ENCODE results near the gene MYOM1.
A peak's percentile ranks its signal among the peaks of the same experiment; 100 is the strongest.

MYOM1 gene

GRCh38 chr18:3152294-3152693, 67.5 kb downstream of the MYOM1 start:
- Histone ChIP-seq H4K20me1 (ENCODE audit: control insufficient read depth, insufficient read depth, low read depth, low read length) (no peaks in the 10 kb centered on the region), H3K27me3 (ENCODE audit: control insufficient read depth, low read length) (no peaks in the 10 kb centered on the region), H3K4me2 (ENCODE audit: low read length) (no peak overlapping the region), H3K4me1 (ENCODE audit: control insufficient read depth, low read length) (peaks cover 9% of the 10 kb centered on the region), H3K79me2 (ENCODE audit: control insufficient read depth, low read length) (no peaks in the 10 kb centered on the region), H3K9me2 (replicated peaks; ENCODE audit: control insufficient read depth, low read length) (no peaks in the 10 kb centered on the region), H3K27ac (ENCODE audit: low read depth, low read length) (no peak overlapping the region), H3K36me3 (ENCODE audit: control insufficient read depth, low read length) (no peaks in the 10 kb centered on the region), H3F3A (ENCODE audit: control insufficient read depth, insufficient read depth) (no peaks in the 10 kb centered on the region), H3K4me3 (ENCODE audit: low read length) (no peak overlapping the region), H3K9me3 (ENCODE audit: control insufficient read depth, insufficient read depth, low read length) (no peaks in the 10 kb centered on the region)
- TF ChIP-seq EZH2phosphoT487 (IDR thresholded peaks at IDR 0.05; ENCODE audit: borderline replicate concordance, low read length) = no peak
- TF ChIP-seq CTCF (IDR thresholded peaks at IDR 0.05; ENCODE audit: low read depth, low read length, poor library complexity, severe bottlenecking) = no peak

DNA sequence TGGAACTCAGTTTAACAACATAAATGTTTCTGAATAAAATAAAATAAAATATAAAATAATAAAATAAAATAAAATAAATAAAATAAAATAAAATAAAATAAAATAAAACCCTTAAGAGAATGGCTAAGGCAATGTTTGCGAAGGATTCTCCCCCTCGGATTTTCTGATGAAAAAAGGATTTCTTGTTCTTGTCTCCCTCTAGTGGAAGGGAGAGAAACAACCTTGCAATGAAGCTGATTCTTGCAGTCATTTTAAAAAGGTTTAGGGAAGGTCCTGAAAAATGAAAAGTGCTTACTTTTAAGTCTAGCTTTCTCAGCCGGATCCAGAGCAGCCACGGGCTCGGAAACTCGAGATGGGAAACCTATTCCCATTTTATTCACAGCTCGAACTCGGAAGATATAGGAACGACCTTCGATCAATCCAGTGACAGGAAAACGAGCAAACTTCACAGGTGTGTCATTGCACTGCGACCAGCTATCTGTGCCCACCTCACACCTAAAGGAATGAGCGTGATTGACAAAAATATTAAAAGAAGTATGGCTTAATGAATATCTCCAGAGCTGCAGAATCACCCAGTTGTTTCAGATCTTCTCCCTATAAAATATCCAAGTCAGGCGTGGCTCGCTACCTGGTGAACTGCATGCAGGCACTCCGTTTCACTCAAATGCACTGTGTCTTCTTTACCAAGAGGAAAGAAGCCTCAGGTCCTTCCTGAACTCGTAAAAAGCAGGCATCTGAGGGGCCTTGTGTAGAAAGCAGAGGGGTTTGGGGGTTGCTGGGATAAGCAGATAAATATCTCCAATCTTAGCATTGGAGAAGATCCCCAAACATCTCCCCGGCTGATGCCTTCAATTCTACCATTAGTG, 68.1 kb downstream of the MYOM1 start:
- H3K4me2 ChIP-seq (ENCODE audit: low read length) = no peak overlapping the region
- H3K9me2 ChIP-seq (replicated peaks; ENCODE audit: control insufficient read depth, low read length) = no peaks in the 10 kb centered on the region
- H3K4me3 ChIP-seq (ENCODE audit: low read length) = no peak overlapping the region

DNA sequence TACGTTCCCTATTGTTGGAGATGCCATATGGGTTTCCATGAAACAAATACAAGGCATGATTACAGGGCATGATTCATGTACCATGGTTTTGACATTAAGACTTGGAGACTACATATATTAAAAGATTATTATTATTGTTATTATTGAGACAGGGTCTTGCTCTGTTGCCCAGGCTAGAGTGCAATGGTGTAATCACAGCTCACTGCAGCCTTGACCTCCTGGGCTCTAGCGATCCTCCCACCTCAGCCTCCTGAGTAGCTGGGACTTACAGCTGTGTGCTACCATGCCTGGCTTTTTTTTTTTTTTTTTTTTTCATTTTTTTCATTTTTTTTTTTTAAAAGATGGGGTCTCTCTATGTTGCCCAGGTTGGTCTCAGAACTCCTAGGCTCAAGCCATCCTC, 69.1 kb downstream of the MYOM1 start:
- H3F3A ChIP-seq (ENCODE audit: control insufficient read depth, insufficient read depth) = no peaks in the 10 kb centered on the region
- H3K79me2 ChIP-seq (ENCODE audit: control insufficient read depth, low read length) = no peaks in the 10 kb centered on the region
- H3K4me3 ChIP-seq (ENCODE audit: low read length) = no peak overlapping the region
- no peak overlapping the region for H3K27ac ChIP-seq (ENCODE audit: low read depth, low read length)
- no peaks in the 10 kb centered on the region for H3K27me3 ChIP-seq (ENCODE audit: control insufficient read depth, low read length)
- H4K20me1 ChIP-seq (ENCODE audit: control insufficient read depth, insufficient read depth, low read depth, low read length) = no peaks in the 10 kb centered on the region
- H3K36me3 ChIP-seq (ENCODE audit: control insufficient read depth, low read length) = no peaks in the 10 kb centered on the region
- H3K9me2 ChIP-seq (replicated peaks; ENCODE audit: control insufficient read depth, low read length) = no peaks in the 10 kb centered on the region
- no peaks in the 10 kb centered on the region for H3K9me3 ChIP-seq (ENCODE audit: control insufficient read depth, insufficient read depth, low read length)
- H3K4me2 ChIP-seq (ENCODE audit: low read length) = no peak overlapping the region
- 0 out of 2 replicates have a peak, but pooled peaks cover 2% of the 10 kb centered on the region for H3K4me1 ChIP-seq (ENCODE audit: control insufficient read depth, low read length)
- TF ChIP-seq EZH2phosphoT487 (IDR thresholded peaks at IDR 0.05; ENCODE audit: borderline replicate concordance, low read length) (no peak), CTCF (IDR thresholded peaks at IDR 0.05; ENCODE audit: low read depth, low read length, poor library complexity, severe bottlenecking) (no peak)

More for the DNA sequence above, 68.1 kb downstream of the MYOM1 start:
- Histone ChIP-seq H3K27ac (ENCODE audit: low read depth, low read length) (no peak overlapping the region), H3K4me1 (ENCODE audit: control insufficient read depth, low read length) (peaks cover 9% of the 10 kb centered on the region), H3K36me3 (ENCODE audit: control insufficient read depth, low read length) (no peaks in the 10 kb centered on the region), H4K20me1 (ENCODE audit: control insufficient read depth, insufficient read depth, low read depth, low read length) (no peaks in the 10 kb centered on the region), H3K79me2 (ENCODE audit: control insufficient read depth, low read length) (no peaks in the 10 kb centered on the region), H3K27me3 (ENCODE audit: control insufficient read depth, low read length) (no peaks in the 10 kb centered on the region), H3F3A (ENCODE audit: control insufficient read depth, insufficient read depth) (no peaks in the 10 kb centered on the region), H3K9me3 (ENCODE audit: control insufficient read depth, insufficient read depth, low read length) (no peaks in the 10 kb centered on the region)
- TF ChIP-seq EZH2phosphoT487 (IDR thresholded peaks at IDR 0.05; ENCODE audit: borderline replicate concordance, low read length) (no peak), CTCF (IDR thresholded peaks at IDR 0.05; ENCODE audit: low read depth, low read length, poor library complexity, severe bottlenecking) (peak; percentile 67)

Measured in DOHH2 (cell line).